Measurements from ENCODE around the gene CCNF.
A peak's percentile ranks its signal among the peaks of the same experiment; 100 is the strongest.
"Not testable (repeated sequence)": the region's sequence is repeated elsewhere in the genome, so short reads cannot be mapped to it uniquely, and the experiment has no call there.

The CCNF gene, protein sequence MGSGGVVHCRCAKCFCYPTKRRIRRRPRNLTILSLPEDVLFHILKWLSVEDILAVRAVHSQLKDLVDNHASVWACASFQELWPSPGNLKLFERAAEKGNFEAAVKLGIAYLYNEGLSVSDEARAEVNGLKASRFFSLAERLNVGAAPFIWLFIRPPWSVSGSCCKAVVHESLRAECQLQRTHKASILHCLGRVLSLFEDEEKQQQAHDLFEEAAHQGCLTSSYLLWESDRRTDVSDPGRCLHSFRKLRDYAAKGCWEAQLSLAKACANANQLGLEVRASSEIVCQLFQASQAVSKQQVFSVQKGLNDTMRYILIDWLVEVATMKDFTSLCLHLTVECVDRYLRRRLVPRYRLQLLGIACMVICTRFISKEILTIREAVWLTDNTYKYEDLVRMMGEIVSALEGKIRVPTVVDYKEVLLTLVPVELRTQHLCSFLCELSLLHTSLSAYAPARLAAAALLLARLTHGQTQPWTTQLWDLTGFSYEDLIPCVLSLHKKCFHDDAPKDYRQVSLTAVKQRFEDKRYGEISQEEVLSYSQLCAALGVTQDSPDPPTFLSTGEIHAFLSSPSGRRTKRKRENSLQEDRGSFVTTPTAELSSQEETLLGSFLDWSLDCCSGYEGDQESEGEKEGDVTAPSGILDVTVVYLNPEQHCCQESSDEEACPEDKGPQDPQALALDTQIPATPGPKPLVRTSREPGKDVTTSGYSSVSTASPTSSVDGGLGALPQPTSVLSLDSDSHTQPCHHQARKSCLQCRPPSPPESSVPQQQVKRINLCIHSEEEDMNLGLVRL

DNA sequence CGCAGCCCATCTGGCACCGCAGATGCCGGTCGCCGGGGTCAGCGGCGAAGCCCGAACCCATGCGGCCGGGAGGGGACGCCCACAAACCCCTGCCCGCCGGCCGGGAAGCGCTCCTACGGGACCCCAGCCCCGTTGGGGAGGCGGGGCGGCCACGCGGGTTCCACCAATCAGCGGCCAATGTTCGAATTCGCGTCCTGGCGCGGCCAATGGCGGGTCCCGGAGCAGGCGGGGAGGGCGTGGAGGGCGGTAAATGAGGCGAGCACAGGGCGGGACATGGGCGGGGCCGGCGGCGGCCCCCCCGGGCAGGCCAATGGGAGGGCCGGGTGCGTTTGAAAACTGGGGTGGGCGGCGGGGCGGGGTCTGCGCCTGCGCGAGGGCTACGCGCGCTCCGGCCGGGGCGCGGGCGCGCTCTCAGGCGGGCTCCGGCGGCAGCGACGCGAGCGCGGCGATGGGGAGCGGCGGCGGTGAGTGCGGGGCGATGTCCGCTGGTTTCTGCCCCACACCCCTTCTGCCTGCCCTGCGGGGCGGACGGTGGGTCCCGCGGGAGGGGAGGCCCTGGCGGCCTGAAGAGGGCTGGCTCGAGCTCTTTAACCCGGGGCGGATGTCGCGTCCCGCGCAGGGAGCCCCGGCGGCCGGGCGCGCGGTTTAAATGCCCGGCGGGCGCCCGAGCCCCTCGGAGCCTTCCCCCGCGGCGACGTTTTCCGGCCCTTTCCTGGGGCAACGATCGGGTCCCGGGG lies at the start of gene CCNF:
CCNF (plus strand) TSS at position 414 of the 737 bp plus-strand sequence; CDS start at position 449, 35 bp downstream.
- CTCF ChIA-PET = interaction anchor here (0.5 to 4.2 kb wide), 19 partner anchors 9 to 89 kb away, joined by 3 to 17 read pairs (median 4); partner anchors contain the start of gene ABCA3
- POLR2A ChIA-PET = interaction anchor here (1.0 kb wide), 1 partner anchor 161 kb away, joined by 3 read pairs; no protein-coding TSS in a partner anchor
- DNase-seq (ENCODE audit: low read depth, low spot score) = peak; percentile 40
- TF ChIP-seq, protein P1, sequence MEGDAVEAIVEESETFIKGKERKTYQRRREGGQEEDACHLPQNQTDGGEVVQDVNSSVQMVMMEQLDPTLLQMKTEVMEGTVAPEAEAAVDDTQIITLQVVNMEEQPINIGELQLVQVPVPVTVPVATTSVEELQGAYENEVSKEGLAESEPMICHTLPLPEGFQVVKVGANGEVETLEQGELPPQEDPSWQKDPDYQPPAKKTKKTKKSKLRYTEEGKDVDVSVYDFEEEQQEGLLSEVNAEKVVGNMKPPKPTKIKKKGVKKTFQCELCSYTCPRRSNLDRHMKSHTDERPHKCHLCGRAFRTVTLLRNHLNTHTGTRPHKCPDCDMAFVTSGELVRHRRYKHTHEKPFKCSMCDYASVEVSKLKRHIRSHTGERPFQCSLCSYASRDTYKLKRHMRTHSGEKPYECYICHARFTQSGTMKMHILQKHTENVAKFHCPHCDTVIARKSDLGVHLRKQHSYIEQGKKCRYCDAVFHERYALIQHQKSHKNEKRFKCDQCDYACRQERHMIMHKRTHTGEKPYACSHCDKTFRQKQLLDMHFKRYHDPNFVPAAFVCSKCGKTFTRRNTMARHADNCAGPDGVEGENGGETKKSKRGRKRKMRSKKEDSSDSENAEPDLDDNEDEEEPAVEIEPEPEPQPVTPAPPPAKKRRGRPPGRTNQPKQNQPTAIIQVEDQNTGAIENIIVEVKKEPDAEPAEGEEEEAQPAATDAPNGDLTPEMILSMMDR (IDR thresholded peaks at IDR 0.05; ENCODE audit: insufficient read depth, low read length, missing control alignments) = peak; percentile 3
- H3K4me3 ChIP-seq (ENCODE audit: low read depth, low read length) = peak within 1 kb of the TSS; percentile 81

DNA sequence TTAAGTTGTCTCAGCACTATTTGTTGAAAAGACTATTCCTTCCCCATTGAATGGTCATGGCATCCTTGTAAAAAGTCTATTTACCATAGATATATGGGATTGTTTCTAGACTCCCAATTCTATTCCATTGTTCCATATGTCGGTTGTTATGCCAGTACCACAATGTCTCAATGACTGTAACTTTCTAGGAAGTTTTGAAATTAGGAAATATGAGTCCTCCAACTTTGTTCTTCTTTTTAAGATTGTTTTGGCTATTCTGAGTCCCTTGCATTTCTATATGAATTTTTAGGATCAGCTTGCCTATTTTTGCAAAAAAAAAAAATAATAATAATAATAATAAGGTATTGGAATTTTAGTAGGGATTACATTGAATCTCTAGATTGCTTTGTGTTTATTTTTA lies 45.7 kb upstream of the CCNF start:
- no peak overlapping the region for H3K4me3 ChIP-seq (ENCODE audit: low read depth, low read length)
- TF ChIP-seq, protein P1 (IDR thresholded peaks at IDR 0.05; ENCODE audit: insufficient read depth, low read length, missing control alignments) = no peak
- CTCF ChIA-PET = no interaction called here
- no peak for DNase-seq (ENCODE audit: low read depth, low spot score)
- POLR2A ChIA-PET = no interaction called here

DNA sequence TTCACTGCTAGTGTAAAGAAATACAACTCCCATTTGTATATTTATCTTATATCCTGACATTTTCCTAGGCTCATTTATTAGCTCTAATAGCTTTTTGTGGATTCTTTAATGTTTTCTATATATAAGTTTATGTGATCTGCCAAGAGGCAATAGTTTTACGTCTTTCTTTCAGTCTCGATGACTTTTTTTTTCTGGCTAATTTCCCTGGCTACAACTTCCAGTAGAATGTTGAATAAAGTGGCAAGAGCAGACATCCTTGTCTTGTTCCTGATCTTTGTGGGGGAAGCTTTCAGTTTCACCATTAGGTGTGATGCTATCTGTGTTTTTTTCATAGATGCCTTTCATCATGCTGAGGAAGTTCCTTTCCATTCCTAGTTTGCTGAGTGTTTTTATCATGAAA lies 44.8 kb upstream of the CCNF start:
- CTCF ChIA-PET = interaction anchor here (1.4 kb wide), 1 partner anchor 41 kb away, joined by 3 read pairs; no protein-coding TSS in a partner anchor
- H3K4me3 ChIP-seq (ENCODE audit: low read depth, low read length) = no peak overlapping the region
- POLR2A ChIA-PET = no interaction called here
- TF ChIP-seq, protein P1 (IDR thresholded peaks at IDR 0.05; ENCODE audit: insufficient read depth, low read length, missing control alignments) = no peak
- DNase-seq (ENCODE audit: low read depth, low spot score) = no peak

DNA sequence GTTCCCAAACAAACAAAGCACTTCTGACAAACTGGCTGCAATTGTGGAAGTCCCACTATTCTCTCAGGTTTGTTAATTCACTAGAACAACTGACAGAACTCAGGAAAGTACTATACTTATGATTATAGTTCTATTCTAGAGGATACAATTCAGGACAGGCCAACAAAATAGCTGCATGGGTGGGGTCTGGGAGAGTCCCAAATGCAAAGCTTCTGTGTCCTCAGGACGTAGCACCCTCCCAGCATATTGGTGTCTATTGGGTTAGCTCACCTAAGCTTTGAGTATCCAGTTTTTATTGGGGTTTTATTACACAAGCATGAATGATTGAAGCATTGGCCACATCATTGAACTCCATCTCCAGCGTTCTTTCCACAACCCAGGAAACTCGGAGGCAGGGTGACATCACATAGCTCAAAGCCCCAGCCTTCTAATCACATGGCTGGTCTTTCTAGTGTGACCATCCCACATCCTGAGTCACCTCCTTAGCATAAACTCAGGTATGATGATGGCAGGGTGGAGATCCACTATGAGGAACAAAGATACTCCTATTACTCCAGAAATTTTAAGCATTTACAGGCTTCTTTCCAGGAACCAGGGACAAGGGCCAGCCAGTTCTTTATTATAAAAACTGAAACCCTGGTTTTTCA lies 43.9 kb upstream of the CCNF start:
- TF ChIP-seq, protein P1 (IDR thresholded peaks at IDR 0.05; ENCODE audit: insufficient read depth, low read length, missing control alignments) = no peak
- CTCF ChIA-PET = interaction anchor here (0.6 to 1.4 kb wide), 3 partner anchors 16 to 42 kb away, joined by 3 to 4 read pairs (median 3); no protein-coding TSS in a partner anchor
- POLR2A ChIA-PET = no interaction called here
- DNase-seq (ENCODE audit: low read depth, low spot score) = no peak
- H3K4me3 ChIP-seq (ENCODE audit: low read depth, low read length) = no peak overlapping the region

DNA sequence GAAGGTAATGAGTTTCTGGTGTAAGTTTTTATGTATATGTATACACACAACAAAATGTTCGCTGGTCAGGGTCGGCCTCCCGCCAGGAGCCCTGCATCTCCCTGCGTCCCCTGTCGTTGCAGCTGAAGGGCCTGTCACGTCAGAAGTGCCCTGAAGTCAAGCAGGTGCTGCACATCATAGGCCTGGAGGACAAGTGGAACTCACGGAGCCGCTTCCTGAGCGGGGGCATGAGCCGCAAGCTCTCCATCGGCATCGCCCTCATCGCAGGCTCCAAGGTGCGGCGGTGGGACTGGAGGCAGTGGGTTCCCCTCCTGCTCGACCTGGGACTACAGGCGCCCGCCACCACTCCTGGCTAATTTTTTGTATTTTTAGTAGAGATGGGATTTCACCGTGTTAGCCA lies 43.3 kb upstream of the CCNF start:
- H3K4me3 ChIP-seq (ENCODE audit: low read depth, low read length); DNase-seq (ENCODE audit: low read depth, low spot score); POLR2A ChIA-PET; CTCF ChIA-PET: not testable (repeated sequence)

DNA sequence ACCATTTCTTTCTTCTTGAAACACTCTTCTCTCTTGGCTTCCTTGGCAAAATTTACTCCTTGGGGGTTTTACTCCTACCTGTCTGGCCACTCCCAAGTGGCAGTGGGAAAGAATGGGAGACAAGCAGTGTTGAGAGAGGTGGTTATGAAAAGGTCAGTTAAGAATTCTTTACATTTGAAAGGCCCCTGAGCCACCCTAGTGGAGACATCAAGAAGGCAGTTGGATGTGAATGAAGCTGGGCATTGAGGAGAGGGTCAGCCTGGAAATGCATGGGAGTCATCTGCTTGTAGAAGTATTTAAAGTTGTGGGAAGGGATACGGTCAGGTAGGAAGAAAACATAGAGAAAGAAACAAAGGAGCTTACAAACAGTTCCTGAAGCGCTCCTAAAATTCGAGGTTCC lies 42.3 kb upstream of the CCNF start:
- ChIA-PET CTCF (no interaction called here), POLR2A (no interaction called here)
- H3K4me3 ChIP-seq (ENCODE audit: low read depth, low read length) = no peak overlapping the region
- TF ChIP-seq, protein P1 (IDR thresholded peaks at IDR 0.05; ENCODE audit: insufficient read depth, low read length, missing control alignments) = peak; percentile 19
- no peak for DNase-seq (ENCODE audit: low read depth, low spot score)

All from AG04449 (cell line).